IMR-90 (cell line): ENCODE results near the gene AHDC1. TPM values are rescaled to one million over a fixed set of nuclear protein-coding genes. Genes with fewer than 3 reads are reported as not detected.
A peak's percentile ranks its signal among the peaks of the same experiment; 100 is the strongest.

Experiments used
- ATAC-seq: fragments of 200-7000 bp; cut with Tn5 transposase; 2 replicates; pipeline ENCODE4 v1.9.1; 2020; ENCODE audit warnings: low read depth, mild to moderate bottlenecking, moderate library complexity
- BruUV-seq: library from RNA; stranded (reverse); fragments of 400-500 nt; replicated peaks from 2 replicates; lab custom pipeline; 2021; lab: Mats Ljungman, UMichigan
- CTCF ChIA-PET: fragments of 300-600 bp; formaldehyde crosslinking; extraction: SDS; loops from one replicate; lab custom pipeline; 2021; ENCODE audit warnings: antibody characterized with exemption; lab: Yijun Ruan, JAX
- POLR2A ChIA-PET: fragments of 300-600 bp; sonication (Branson Sonifier 250); formaldehyde crosslinking; loops from one replicate; lab custom pipeline; 2022; ENCODE audit warnings: antibody characterized with exemption; ENCODE audit not compliant: unreplicated experiment; lab: Charles Lee
- DNase-seq: peaks from one replicate; pipeline ENCODE4 v3.0.0; 2013
- H2AFZ ChIP-seq: replicated peaks from 2 replicates; pipeline ENCODE3; 2013; ENCODE audit warnings: low read length, mild to moderate bottlenecking; ENCODE audit not compliant: poor library complexity
- H2AK5ac ChIP-seq: 2 replicates; pipeline ENCODE4 v1.6.1; 2013; ENCODE audit warnings: low read depth, low read length, inconsistent platforms
- H2AK9ac ChIP-seq: replicated peaks from 2 replicates; pipeline ENCODE3; 2013; ENCODE audit warnings: mild to moderate bottlenecking, low read depth, low read length, moderate library complexity; ENCODE audit not compliant: poor library complexity
- H2BK120ac ChIP-seq: 2 replicates; pipeline ENCODE4 v1.6.1; 2013; ENCODE audit warnings: low read depth, low read length, inconsistent platforms
- H2BK15ac ChIP-seq: 3 replicates; pipeline ENCODE4 v1.6.1; 2013; ENCODE audit warnings: low read depth, low read length, inconsistent platforms
- H2BK20ac ChIP-seq: 2 replicates; pipeline ENCODE4 v1.6.1; 2013; ENCODE audit warnings: low read depth, mild to moderate bottlenecking, inconsistent platforms, low read length, moderate library complexity
- H2BK5ac ChIP-seq: 2 replicates; pipeline ENCODE4 v1.6.1; 2013; ENCODE audit warnings: mild to moderate bottlenecking, low read depth, low read length, inconsistent platforms; ENCODE audit not compliant: poor library complexity, severe bottlenecking
- H3K14ac ChIP-seq: replicated peaks from 2 replicates; pipeline ENCODE4 v1.6.1; 2013; ENCODE audit warnings: low read depth, low read length, inconsistent platforms
- H3K18ac ChIP-seq: 2 replicates; pipeline ENCODE4 v1.6.1; 2013; ENCODE audit warnings: low read depth, low read length, control low read depth
- H3K23ac ChIP-seq: 2 replicates; pipeline ENCODE4 v1.6.1; 2013; ENCODE audit warnings: low read depth, low read length, inconsistent platforms
- H3K27ac ChIP-seq: 2 replicates; pipeline ENCODE4 v1.5.1; 2013; ENCODE audit warnings: mild to moderate bottlenecking, control low read depth, low read length; ENCODE audit not compliant: insufficient read depth
- H3K27me3 ChIP-seq: 2 replicates; pipeline ENCODE4 v1.6.1; 2013; ENCODE audit warnings: low read length; ENCODE audit not compliant: control insufficient read depth, insufficient read depth
- H3K36me3 ChIP-seq: 2 replicates; pipeline ENCODE4 v1.6.1; 2013; ENCODE audit warnings: low read length, mixed read lengths; ENCODE audit not compliant: control insufficient read depth, insufficient read depth
- H3K4ac ChIP-seq: 2 replicates; pipeline ENCODE4 v1.6.1; 2013; ENCODE audit warnings: low read depth, low read length, inconsistent platforms
- H3K4me1 ChIP-seq: 2 replicates; pipeline ENCODE4 v1.6.1; 2013; ENCODE audit warnings: low read length, mixed read lengths; ENCODE audit not compliant: control insufficient read depth, insufficient read depth
- H3K4me2 ChIP-seq: 2 replicates; pipeline ENCODE4 v1.6.1; 2013; ENCODE audit warnings: low read depth, mild to moderate bottlenecking, control low read depth, low read length, moderate library complexity
- H3K4me3 ChIP-seq: 2 replicates; pipeline ENCODE4 v1.5.1; 2013; ENCODE audit warnings: low read depth, mild to moderate bottlenecking, control low read depth, low read length, moderate library complexity; ENCODE audit not compliant: insufficient read depth
- H3K56ac ChIP-seq: 2 replicates; pipeline ENCODE4 v1.6.1; 2013; ENCODE audit warnings: low read length, inconsistent platforms; ENCODE audit not compliant: insufficient read depth; ENCODE audit errors: extremely low read depth
- H3K79me1 ChIP-seq, 2 experiments: 2 replicates each; pipeline ENCODE4 v1.6.1; 2013; ENCODE audit warnings: low read length in 2 of 2, inconsistent platforms in 1 of 2, low read depth in 1 of 2
- H3K9ac ChIP-seq: 2 replicates; pipeline ENCODE4 v1.6.1; 2013; ENCODE audit warnings: low read depth, low read length, control low read depth
- H3K9me1 ChIP-seq: 2 replicates; pipeline ENCODE4 v1.6.1; 2013; ENCODE audit warnings: low read length, inconsistent platforms; ENCODE audit not compliant: insufficient read depth
- H3K9me3 ChIP-seq: 2 replicates; pipeline ENCODE4 v1.6.1; 2013; ENCODE audit warnings: low read length; ENCODE audit not compliant: control insufficient read depth, insufficient read depth
- H4K20me1 ChIP-seq: 2 replicates; pipeline ENCODE4 v1.6.1; 2013; ENCODE audit warnings: low read length, inconsistent platforms; ENCODE audit not compliant: insufficient read depth
- H4K5ac ChIP-seq: 2 replicates; pipeline ENCODE4 v1.6.1; 2013; ENCODE audit warnings: mild to moderate bottlenecking, low read depth, low read length, control low read depth
- H4K8ac ChIP-seq, 2 experiments: 2 replicates each; pipeline ENCODE4 v1.6.1; 2013; ENCODE audit warnings: low read depth in 2 of 2, low read length in 2 of 2, control low read depth in 1 of 2, inconsistent platforms in 1 of 2
- H4K91ac ChIP-seq: 2 replicates; pipeline ENCODE4 v1.6.1; 2013; ENCODE audit warnings: low read depth, low read length, inconsistent platforms; ENCODE audit not compliant: insufficient read depth
- CEBPB ChIP-seq: IDR thresholded peaks from 2 replicates; pipeline ENCODE4 v1.6.1; 2012; ENCODE audit warnings: low read depth, low read length, improper control_type of control experiment
- FOS ChIP-seq: fragments of 150-350 bp; IDR thresholded peaks from 2 replicates; pipeline ENCODE4 v1.6.1; 2016; ENCODE audit warnings: low read depth, low read length
- WGBS, 2 experiments: methylation state at CpG; one replicate each; pipeline versions ENCODE4 v1.1.5 to v1.1.7; 2013; ENCODE audit warnings: missing lambda C conversion rate in 2 of 2; ENCODE audit not compliant: insufficient read length in 1 of 2; ENCODE audit errors: extremely low coverage in 2 of 2; 5-methylcytosine and 5-hydroxymethylcytosine counted together
- dilution Hi-C: fragments of 300-500 bp; cut with HindIII; formaldehyde crosslinking; loops from one replicate; pipeline ENCODE4 v1.14.3; 2018; ENCODE audit warnings: low sequenced_read_pairs; ENCODE audit not compliant: unreplicated experiment
- in situ Hi-C: fragments of 300-500 bp; cut with MboI; formaldehyde crosslinking; loops from 3 replicates; pipeline ENCODE4 v1.14.3; 2019; ENCODE audit warnings: low sequenced_read_pairs, inconsistent platforms, mixed read lengths
- intact Hi-C: fragments of 100-400 bp; cut with micrococcal nuclease; formaldehyde crosslinking; loops from 2 replicates; pipeline ENCODE4 v1.10.0; 2022
- polyA plus RNA-seq, 3 experiments: library from polyadenylated mRNA; depleted of rRNA; stranded (reverse); fragments of >200 nt; gene quantifications; 2 replicates each; pipeline ENCODE4 v1.2.3, GENCODE V29; 2012; ENCODE audit warnings: low replicate concordance in 1 of 3
- total RNA-seq: library from RNA; depleted of rRNA; stranded (reverse); fragments of >200 nt; gene quantifications from 2 replicates; pipeline ENCODE4 v1.2.3, GENCODE V29; 2012

Gene AHDC1
- total and polyA plus RNA-seq, 2 of the 4 experiments (the other 2 are of a cell fraction): 2.0 to 11.6 TPM

GRCh38 chr1:27606708-27607238, 2.8 kb upstream of the AHDC1 start:
- intact Hi-C loops (loop anchor here (1.0 kb wide), 5 partner anchors 49 to 306 kb away; partner anchors contain the start of gene GPR3), in situ Hi-C loops (loop anchor here (5.0 kb wide), 2 partner anchors 209 to 304 kb away; no protein-coding TSS in a partner anchor), dilution Hi-C loops (no loop called here)
- Histone ChIP-seq H3K56ac (no peak overlapping the region), H2BK5ac (no peak overlapping the region), H2BK20ac (no peak overlapping the region), H4K5ac (no peak overlapping the region), H4K8ac (no peak overlapping the region), H3K79me1 (peaks cover 0 to 7% of the 10 kb centered on the region in 2 experiments; a peak in 1 of 4 replicates), H2BK120ac (no peak overlapping the region), H2AK9ac (peak overlapping the region; percentile 86), H4K20me1 (peaks cover 10% of the 10 kb centered on the region), H3K23ac (no peak overlapping the region), H3K36me3 (no peaks in the 10 kb centered on the region), H3K18ac (no peak overlapping the region), H4K91ac (no peak overlapping the region), H3K14ac (no peak overlapping the region), H2AFZ (peak overlapping the region; percentile 74), H2AK5ac (no peak overlapping the region; the same call in 1 of the 2 replicates), H3K4me1 (peaks cover under 1% of the 10 kb centered on the region; the same call in 1 of the 2 replicates), H3K9me3 (no peaks in the 10 kb centered on the region), H3K9me1 (no peaks in the 10 kb centered on the region), H3K4me2 (no peak overlapping the region), H2BK15ac (no peak overlapping the region), H3K9ac (no peak overlapping the region), H3K4me3 (no peak overlapping the region), H3K4ac (no peak overlapping the region), H3K27ac (no peak overlapping the region), H3K27me3 (peaks cover 21% of the 10 kb centered on the region)
- peak; percentile 41 for DNase-seq
- POLR2A ChIA-PET: no interaction called here
- CTCF ChIA-PET: interaction anchor here (0.6 to 1.5 kb wide), 13 partner anchors 15 to 306 kb away, joined by 3 to 6 read pairs (median 4); no protein-coding TSS in a partner anchor
- ATAC-seq: no peak
- WGBS, 2 experiments: no CpG with 5 or more reads among the region's 3 CpGs
- BruUV-seq: no TSS peak
- TF ChIP-seq CEBPB: no peak
- TF ChIP-seq FOS: 0 out of 2 replicates have a peak, but pooled peaks have one; percentile 5
